HEK293 (cell line): ENCODE data around the gene DGKH.

Source experiments
- CTCF ChIP-seq: fragments of 450-650 bp; formaldehyde crosslinking; IDR thresholded peaks from 2 replicates; pipeline ENCODE4 v1.5.1; 2016; ENCODE audit warnings: missing biosample characterization, missing genetic modification characterization
- ZNF248 ChIP-seq: fragments of 450-650 bp; formaldehyde crosslinking; IDR thresholded peaks from 2 replicates; pipeline ENCODE4 v1.5.1; 2017; ENCODE audit warnings: missing biosample characterization, missing genetic modification characterization
- ZNF335 ChIP-seq: fragments of 450-650 bp; formaldehyde crosslinking; conservative IDR thresholded peaks from 2 replicates; pipeline ENCODE4 v1.5.1; 2016; ENCODE audit warnings: missing biosample characterization, missing genetic modification characterization

- TF ChIP-seq ZNF335 (no peak), CTCF (no peak), ZNF248 (tag by site-specific recombination) (no peak)
Observed at GRCh38 chr13:42149136-42149535, 100.7 kb downstream of the DGKH start.
